GOT3 (cell line): ENCODE data around the gene TMTC2.
"Not testable (repeated sequence)": the region's sequence is repeated elsewhere in the genome, so short reads cannot be mapped to it uniquely, and the experiment has no call there.

ENCODE experiments used
- DNase-seq: peaks from one replicate; lab custom pipeline; 2025; ENCODE audit warnings: mixed read lengths; lab: John Stamatoyannopoulos, UW

The TMTC2 gene

GRCh38 chr12:83082690-83083276 lies 396.1 kb downstream of the TMTC2 start:
- DNase-seq: no peak

- DNase-seq: no peak
These were observed 396.9 kb downstream of the TMTC2 start for GRCh38 chr12:83083616-83084015.

- DNase-seq: no peak
These were observed 398.0 kb downstream of the TMTC2 start for GRCh38 chr12:83084516-83085234.

- DNase-seq: no peak
These were observed 399.3 kb downstream of the TMTC2 start for GRCh38 chr12:83086023-83086422.

- no peak for DNase-seq
These were observed 402.9 kb downstream of the TMTC2 start for GRCh38 chr12:83089575-83089974.

GRCh38 chr12:83092129-83092528 lies 405.4 kb downstream of the TMTC2 start:
- no peak for DNase-seq

- DNase-seq: no peak
These were observed 405.9 kb downstream of the TMTC2 start for GRCh38 chr12:83092606-83093005.

GRCh38 chr12:83093426-83093825 lies 406.7 kb downstream of the TMTC2 start:
- DNase-seq: no peak

GRCh38 chr12:83097643-83098342 lies 411.1 kb downstream of the TMTC2 start:
- no peak for DNase-seq

- no peak for DNase-seq
These were observed 412.7 kb downstream of the TMTC2 start for GRCh38 chr12:83099436-83099835.

GRCh38 chr12:83102499-83102898 lies 415.8 kb downstream of the TMTC2 start:
- DNase-seq: no peak

- no peak for DNase-seq
These were observed 420.2 kb downstream of the TMTC2 start for GRCh38 chr12:83106873-83107272.

- DNase-seq: no peak
These were observed 423.7 kb downstream of the TMTC2 start for GRCh38 chr12:83110424-83110823.

- DNase-seq: no peak
These were observed 427.2 kb downstream of the TMTC2 start for GRCh38 chr12:83113945-83114344.

- no peak for DNase-seq
These were observed 428.3 kb downstream of the TMTC2 start for GRCh38 chr12:83114966-83115365.

- DNase-seq: not testable (repeated sequence)
These were observed 431.2 kb downstream of the TMTC2 start for GRCh38 chr12:83117926-83118325.

GRCh38 chr12:83121897-83122622 lies 435.4 kb downstream of the TMTC2 start:
- DNase-seq: no peak

GRCh38 chr12:83122623-83122934 lies 435.9 kb downstream of the TMTC2 start:
- no peak for DNase-seq

GRCh38 chr12:83123039-83123438 lies 436.3 kb downstream of the TMTC2 start:
- DNase-seq: no peak

GRCh38 chr12:83128540-83128939 lies 441.8 kb downstream of the TMTC2 start:
- no peak for DNase-seq

GRCh38 chr12:83130178-83130577 lies 443.5 kb downstream of the TMTC2 start:
- DNase-seq: no peak

GRCh38 chr12:83132360-83132759 lies 445.7 kb downstream of the TMTC2 start:
- no peak for DNase-seq

GRCh38 chr12:83136411-83136810 lies 449.7 kb downstream of the TMTC2 start:
- no peak for DNase-seq
